Inflammatory macrophage treated with lipopolysaccharide for 1 hour (primary cell): ENCODE results near the gene SUPT7L.
A peak's percentile ranks its signal among the peaks of the same experiment; 100 is the strongest.

ENCODE experiments used
- DNase-seq, 2 donors: peaks; one replicate each; pipeline ENCODE4 v3.0.0-alpha.2; 2020 to 2022

The SUPT7L gene, protein sequence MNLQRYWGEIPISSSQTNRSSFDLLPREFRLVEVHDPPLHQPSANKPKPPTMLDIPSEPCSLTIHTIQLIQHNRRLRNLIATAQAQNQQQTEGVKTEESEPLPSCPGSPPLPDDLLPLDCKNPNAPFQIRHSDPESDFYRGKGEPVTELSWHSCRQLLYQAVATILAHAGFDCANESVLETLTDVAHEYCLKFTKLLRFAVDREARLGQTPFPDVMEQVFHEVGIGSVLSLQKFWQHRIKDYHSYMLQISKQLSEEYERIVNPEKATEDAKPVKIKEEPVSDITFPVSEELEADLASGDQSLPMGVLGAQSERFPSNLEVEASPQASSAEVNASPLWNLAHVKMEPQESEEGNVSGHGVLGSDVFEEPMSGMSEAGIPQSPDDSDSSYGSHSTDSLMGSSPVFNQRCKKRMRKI

DNA sequence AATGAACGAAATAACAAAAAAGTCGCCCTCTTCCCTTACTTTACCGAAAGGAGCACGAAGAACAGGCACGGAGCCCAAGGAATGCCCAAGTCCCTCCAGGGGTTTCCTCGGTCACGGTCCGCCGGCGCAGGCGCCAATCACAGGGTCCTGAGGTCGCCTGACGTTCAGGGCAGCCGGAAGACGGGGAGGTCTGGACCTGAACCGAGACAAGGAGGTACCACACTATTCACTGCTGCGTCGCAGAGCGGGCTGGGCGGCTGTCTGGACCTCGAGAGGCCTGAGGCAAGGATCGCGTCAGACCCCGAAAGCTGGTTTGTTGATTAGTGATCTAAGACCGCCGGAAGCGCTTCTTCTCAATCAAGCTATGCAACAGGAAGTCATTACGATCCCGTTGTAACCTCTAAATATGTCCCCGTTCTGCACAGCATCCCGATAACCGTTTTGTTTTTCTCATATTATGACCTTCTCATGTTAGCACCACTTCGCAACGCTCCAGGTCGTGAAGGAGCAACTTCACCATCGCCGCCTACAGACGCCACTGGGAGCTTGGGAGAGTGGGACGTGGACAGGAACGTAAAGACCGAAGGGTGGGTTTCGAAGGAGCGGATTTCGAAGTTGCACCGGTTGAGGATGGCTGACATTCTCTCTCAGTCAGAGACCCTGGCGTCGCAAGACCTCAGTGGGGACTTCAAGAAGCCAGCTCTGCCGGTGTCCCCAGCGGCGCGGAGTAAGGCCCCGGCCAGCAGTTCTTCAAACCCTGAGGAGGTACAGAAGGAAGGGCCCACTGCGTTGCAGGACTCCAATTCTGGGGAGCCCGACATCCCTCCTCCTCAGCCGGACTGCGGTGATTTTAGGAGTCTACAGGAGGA is at the start of gene SUPT7L, which contains the start of gene SLC4A1AP:
TSS of gene SUPT7L (minus strand) at position 330 of the 869 bp plus-strand sequence. CDS start 1,422 bp downstream, outside the sequence.
TSS of gene SLC4A1AP (plus strand) at position 605 of the 869 bp plus-strand sequence. CDS start at position 631, 26 bp downstream.
- DNase-seq = peak; percentile 66 to 83

- DNase-seq = no peak
These were observed 49.8 kb upstream of the SUPT7L start for GRCh38 chr2:27713201-27713600.

GRCh38 chr2:27712522-27712921 is 49.1 kb upstream of the SUPT7L start:
- peak; percentile 29 to 37 for DNase-seq

DNA sequence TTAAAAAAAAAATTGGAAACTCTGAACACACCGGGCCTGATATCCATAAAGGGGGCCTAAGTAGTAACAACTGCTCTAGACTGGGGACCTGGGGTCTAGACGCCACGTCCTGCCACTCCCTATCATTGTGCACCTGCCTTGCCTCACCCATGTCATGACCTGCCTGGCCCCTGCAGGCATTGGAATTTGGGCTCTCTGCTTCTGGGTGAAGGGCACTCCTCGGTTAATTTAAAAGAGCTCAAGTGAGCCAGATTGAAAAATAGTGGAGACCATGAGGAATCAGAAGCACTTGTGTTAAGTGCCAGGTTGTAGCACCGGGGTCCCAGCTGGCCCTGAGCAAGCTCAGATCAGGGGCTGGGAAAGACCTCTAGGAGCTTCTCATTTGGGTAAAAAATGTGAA is 48.4 kb upstream of the SUPT7L start:
- no peak for DNase-seq

GRCh38 chr2:27710640-27711430 is 47.4 kb upstream of the SUPT7L start:
- no peak for DNase-seq

DNA sequence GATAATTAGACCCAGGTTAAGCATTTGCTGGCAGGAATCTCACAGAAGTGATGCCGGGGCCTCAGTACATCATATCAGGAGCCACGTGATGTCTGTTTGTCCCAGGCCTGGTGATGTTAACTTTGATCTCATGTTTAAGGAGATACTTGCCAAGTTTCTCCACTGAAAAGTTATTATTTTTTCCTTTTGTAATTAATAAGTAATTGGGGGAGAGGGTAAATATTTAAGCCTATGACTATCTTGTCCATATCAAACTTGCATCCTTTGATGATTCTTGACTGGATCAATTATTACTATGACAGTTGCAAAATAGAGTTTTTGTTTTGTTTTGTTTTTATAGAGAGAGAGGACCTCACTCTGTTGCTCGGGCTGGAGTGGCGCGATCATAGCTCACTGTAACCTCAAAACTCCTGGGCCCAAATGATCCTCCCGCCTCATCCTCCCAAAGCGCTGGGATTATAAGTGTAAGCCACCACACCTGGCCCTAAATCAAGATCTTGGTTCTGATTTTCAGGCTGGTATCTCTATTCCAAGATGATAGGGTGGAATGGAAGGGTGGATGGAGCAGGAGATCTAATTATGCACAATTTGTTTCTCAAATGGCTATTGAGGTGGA is 46.7 kb upstream of the SUPT7L start:
- DNase-seq = no peak

DNA sequence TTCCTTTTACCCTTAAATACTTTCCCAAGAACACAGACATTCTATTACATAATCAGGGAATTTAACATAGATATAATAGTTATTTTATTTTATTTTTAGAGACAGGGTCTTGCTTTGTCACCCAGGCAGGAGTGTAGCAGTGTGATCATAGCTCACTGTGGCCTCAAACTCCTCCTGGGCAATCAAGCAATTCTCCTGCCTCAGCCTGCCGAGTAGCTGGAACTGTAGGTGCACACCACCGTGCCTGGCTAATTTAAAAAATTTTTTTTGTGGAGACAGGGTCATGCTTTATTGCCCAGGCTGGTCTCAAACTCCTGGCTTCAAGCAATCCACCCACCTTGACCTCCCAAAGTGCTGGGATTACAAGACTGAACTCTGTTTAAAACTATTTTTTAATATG is 45.9 kb upstream of the SUPT7L start:
- no peak for DNase-seq

DNA sequence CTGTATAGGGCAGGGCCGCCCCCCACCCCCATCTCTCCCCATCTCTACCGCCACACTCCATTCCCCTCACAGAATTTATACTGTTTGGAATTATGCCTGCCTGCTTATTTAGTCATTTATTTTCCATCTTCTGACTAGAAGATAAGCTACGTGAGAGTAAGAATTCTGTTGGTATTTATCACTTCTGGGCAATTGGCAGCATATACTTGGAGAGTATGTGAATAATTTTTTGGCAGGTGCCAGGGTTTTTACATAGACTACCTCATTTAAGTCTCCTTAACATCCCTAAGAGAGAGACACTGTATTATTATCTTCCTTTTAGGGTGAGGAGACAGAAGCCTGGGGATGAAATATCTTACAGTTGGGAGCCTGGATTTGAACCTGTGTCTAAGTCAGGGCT is 45.3 kb upstream of the SUPT7L start:
- no peak for DNase-seq

DNA sequence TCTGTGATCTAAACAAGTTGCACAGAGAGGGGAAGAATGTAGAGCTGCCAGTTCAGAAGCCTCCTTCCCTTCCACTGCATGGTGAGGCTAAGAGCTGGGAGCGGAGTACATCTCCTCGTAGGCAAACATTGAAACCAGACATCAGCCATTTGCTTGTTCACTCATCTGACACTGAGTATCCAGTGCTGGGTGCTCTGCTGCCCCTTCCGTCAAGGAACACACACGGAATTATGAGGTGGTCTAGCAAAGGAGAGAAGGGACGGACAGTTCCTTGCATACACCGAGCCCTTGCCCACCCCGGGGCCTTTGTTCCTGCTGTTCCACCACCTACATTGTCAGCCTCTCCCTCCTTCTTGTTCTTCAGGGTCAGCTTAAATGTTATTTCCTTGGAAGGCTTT is 44.8 kb upstream of the SUPT7L start:
- no peak for DNase-seq

GRCh38 chr2:27707462-27708256 is 44.2 kb upstream of the SUPT7L start:
- DNase-seq = no peak

- peak; percentile 51 to 81 for DNase-seq
These were observed 42.6 kb upstream of the SUPT7L start for GRCh38 chr2:27705851-27706622.

DNA sequence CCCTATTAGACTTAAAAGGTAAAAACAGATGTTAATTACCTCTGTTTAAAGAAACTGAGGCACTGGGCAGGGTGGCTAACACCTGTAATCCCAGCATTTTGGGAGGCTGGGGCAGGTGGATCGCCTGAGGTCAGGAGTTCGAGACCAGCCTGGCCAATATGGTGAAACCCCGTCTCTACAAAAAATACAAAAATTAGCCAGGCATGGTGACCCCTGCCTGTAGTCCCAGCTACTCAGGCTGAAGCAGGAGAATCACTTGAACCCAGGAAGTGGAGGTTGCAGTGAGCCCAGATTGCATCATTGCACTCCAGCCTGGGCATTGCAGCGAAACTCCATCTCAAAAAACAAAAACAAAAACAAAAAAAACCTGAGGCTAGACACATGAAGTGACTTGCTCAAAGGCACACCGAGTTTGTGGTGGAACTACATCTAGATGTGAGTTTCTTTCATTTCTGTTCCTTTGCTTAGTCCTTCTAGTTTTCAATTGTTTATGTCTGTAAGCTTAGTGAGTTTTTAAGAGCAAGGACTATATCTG is 41.0 kb upstream of the SUPT7L start:
- no peak for DNase-seq

DNA sequence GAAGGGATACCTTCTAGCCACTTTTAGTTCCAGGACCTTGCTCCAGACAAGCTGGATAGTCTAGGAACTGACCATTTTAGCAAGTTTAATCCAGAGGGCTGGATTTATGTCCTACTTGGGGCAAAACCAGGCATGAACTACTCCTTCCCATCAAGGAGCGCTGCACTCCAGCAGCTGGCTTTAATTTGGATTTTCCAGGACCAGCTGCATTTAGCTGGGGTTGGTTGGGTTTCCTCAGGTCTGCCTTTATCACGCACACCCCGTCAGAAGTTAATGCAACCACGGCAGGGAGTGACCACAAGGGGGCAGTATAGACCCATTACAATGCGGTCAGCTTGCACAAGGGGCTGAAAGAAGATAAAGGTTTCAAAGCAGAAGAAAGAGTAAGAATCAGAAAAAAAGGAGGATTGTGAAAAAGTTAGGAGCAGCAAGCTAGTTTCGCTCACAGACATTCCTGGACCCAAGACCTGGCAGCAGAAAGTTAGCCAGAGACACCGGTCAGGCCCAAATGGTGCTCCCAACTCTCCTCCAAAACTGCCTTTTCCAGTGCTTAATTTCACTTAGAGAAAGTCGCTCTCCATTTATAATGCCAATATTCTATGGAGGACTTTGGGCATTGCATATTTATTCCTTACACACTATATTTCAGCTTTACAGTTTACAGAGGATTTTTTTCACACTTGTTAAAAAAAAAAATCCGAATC is 40.4 kb upstream of the SUPT7L start:
- peak; percentile 68 to 97 for DNase-seq

DNA sequence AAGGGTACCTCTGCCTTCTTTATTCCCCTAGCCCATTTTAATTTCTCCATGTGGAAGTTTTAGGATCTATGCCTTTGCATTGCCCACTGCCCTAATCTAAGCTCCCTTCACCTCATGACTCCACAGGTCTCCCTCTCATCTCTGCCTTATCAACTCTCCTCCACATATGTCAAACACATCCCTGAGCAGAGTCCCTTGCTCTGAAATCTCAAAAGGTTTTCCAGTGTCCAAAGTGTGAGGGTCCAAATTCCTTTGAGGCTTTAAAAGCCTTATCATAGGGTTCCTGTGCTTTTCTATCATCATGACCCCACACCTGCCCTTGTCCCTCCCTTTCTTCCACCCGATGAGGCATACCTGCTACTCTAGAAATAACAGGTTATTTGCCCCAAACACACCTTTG is 38.9 kb upstream of the SUPT7L start:
- DNase-seq = no peak

GRCh38 chr2:27701676-27702075 is 38.3 kb upstream of the SUPT7L start:
- DNase-seq = no peak

DNA sequence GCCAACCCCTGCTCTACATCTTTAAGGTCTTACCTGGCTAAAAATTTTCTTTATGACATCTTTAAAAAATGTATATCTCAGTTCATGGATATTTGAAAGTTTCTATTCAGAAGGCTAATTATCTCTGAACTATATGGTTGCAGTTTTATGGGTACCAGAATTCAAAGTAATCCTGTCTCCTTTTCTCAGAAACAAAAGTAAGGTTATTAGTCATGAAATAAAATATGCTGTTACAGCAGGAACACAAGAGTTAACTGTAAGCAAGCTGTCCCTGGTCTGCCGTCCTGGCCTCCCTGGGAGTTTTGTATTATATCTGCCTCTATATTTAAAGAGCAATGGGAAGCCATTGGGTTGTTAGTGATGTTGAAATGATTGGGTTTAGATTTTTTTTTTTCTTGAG is 34.2 kb upstream of the SUPT7L start:
- DNase-seq = no peak

DNA sequence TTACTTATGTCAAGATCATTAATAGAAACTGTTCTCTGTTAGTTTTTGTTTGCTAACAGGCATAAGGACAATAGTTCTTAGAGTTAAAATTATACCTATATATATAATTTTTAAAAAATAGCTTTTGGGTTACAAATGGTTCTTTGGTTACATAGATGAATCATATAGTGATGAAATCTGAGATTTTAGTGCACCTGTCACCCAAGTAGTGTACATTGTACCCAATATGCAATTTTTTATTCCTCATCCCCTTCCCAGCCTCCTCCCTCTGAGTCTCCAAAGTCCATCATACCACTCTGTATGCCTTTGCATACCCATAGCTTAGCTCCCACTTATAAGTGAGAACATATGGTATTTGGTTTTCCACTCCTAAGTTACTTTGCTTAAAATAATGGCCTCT is 26.6 kb upstream of the SUPT7L start:
- no peak for DNase-seq

DNA sequence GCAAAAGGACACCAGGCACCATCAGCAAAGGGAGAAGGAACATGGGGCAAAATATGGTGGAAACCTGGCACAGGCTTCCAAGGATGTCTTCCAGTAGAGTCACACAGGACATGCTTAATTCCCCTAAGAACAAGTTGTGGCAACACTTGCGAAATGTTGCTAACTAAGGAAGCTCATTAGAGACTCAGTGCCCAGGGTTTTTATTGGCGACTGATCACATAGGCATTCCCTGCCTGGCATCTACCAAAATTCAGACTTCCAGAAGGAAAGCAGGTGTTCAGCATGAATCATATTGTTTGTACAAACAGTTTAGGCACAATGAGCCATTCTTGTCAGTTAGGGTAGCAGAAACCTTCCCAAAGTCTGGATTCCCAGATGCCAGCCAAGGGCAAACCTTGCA is 26.0 kb upstream of the SUPT7L start:
- DNase-seq = no peak

DNA sequence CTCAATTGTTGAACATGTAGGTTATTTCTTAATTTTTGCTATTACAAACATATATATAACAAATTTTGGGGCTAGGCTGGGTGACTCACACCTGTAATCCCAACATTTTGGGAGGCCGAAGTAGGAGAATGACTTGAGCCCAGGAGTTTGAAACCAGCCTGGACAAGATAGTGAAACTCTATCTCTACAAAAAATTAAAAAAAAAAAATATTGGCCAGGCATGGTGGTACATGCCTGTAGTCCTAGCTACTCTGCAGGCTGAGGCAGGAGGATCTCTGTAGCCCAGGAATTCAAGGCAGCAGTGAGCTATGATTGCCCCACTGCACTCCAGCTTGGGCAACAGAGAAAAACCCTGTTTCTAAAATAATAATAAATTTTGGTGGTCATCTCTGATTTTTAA is 23.8 kb upstream of the SUPT7L start:
- no peak for DNase-seq

DNA sequence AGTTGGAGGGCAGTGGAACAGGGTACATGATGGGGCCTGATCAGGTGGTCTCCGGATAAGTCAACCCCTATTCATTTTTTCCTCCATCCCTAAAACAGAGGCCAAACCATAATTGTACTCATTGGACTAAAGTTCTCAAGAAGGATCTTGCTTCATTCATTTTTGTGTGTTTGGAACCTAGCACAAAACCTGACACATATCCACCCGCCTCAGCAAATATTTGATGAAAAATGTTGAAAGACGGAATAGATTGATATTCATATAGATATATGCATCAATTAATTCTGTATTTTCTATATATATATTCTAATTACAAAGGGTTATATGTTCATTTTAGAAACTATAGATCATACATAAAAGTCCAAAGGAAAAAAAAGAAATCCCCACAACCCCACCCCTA is 22.2 kb upstream of the SUPT7L start:
- no peak for DNase-seq
